GM12892 (cell line): ENCODE results near the gene HMCN2.

Source experiments
- POLR2A ChIP-seq: IDR thresholded peaks from 2 replicates; pipeline ENCODE4 v1.6.1; 2011; ENCODE audit warnings: low read depth, low read length, control low read depth
- POLR2AphosphoS5 ChIP-seq: IDR thresholded peaks from 2 replicates; pipeline ENCODE4 v1.6.1; 2011; ENCODE audit warnings: low read depth, low read length, control low read depth
- TAF1 ChIP-seq: IDR thresholded peaks from 2 replicates; pipeline ENCODE4 v1.6.1; 2011; ENCODE audit warnings: low read depth, mild to moderate bottlenecking, control low read depth, low read length, borderline replicate concordance

DNA sequence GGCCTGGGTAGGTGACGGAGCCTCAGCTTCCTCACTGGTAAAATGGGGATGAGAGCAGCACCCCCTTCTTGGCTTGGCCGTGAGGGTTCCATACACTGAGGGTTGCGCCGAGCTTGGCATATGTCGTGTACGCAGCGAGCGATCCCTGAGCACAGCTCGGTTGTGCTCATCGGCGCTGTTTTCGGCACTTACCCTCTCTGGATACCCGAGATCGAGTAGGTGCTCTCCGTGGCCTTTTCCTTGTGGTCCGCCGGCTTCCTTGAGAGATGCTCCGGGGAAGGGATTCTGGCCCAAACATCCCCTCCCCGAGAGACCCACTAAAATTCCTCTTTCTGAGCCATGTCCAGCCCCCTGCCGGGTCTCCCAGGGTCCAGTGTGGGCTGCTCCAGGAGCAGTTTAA lies 40.0 kb upstream of the HMCN2 start:
- TF ChIP-seq POLR2AphosphoS5 = no peak
- no peak for TF ChIP-seq TAF1
- TF ChIP-seq POLR2A = no peak
